ENCODE data around the gene GPR176.

GRCh38 chr15:39948817-39949216 lies 28.8 kb upstream of the GPR176 start:
- TF ChIP-seq CTCF (conservative IDR thresholded peaks at IDR 0.05) (no peak), ZFX (IDR thresholded peaks at IDR 0.05) (no peak)
